HG03565 (cell line): Measurements from ENCODE around the gene DDA1.
"Not testable (repeated sequence)": the region's sequence is repeated elsewhere in the genome, so short reads cannot be mapped to it uniquely, and the experiment has no call there.

Source experiments
- ATAC-seq: cut with Tn5 transposase; IDR thresholded peaks from one replicate; pipeline ENCODE4 v1.9.1; 2021; ENCODE audit warnings: mild to moderate bottlenecking, moderate library complexity; ENCODE audit not compliant: unreplicated experiment

Gene DDA1

DNA sequence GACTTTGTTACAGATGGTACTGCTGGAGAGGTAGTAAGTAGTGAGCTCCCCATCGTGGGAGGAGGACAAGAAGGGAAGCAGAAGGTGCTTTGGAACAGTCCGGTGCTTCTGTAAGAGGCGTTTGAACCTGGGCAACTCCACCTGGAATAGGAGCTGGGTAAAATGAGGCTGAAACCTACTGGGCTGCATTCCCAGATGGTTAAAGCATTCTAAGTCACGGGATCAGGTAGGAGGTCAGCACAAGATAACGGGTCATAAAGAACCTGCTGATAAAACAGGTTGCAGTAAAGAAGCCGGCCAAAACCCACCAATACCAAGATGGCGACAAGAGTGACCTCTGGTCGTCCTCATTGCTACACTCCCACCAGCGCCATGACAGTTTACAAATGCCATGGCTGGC lies 22.6 kb upstream of the DDA1 start:
- no peak for ATAC-seq

DNA sequence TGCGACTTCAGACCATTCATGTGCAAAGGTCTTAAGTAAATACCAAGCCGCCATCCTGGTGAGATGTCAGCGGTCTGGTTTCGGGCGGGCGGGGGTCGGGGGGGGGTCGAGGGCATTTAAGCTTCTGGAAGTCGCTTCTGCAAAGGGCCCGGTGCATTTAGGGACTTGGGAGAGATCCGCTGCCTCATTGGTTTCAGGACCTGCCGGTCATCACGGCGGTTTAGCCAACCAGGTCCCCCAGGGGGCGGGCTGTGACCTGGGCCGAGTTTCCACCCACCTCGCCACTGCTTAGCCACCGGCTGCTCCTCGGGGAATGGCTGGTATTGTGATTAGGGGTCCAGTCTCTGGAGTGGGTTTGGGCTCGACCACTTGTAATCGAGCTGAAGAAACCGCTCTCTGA lies 19.9 kb upstream of the DDA1 start:
- ATAC-seq = no peak

- no peak for ATAC-seq
Measured at GRCh38 chr19:17292301-17293074, 16.9 kb upstream of the DDA1 start.

DNA sequence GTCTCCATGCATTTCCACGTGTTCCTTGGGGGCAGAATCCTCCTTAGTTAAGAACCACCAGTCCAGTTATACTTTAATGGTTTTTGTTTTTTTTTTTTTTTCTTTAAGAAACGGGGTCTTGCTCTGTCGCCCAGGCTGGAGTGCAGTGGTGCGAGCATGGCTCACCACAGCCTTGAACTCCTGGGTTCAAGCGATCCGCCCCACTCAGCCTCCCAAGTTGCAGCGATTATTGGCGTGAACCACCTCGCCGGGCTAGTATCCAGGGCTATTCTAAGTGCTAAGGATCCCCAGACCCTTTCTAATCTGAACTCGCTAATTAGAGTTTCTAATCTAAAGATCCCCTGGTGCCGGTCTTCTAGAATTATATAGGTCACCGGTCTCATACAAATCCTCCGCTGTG lies 15.8 kb upstream of the DDA1 start:
- no peak for ATAC-seq

- ATAC-seq = no peak
Measured at GRCh38 chr19:17294051-17294891, 15.1 kb upstream of the DDA1 start.

DNA sequence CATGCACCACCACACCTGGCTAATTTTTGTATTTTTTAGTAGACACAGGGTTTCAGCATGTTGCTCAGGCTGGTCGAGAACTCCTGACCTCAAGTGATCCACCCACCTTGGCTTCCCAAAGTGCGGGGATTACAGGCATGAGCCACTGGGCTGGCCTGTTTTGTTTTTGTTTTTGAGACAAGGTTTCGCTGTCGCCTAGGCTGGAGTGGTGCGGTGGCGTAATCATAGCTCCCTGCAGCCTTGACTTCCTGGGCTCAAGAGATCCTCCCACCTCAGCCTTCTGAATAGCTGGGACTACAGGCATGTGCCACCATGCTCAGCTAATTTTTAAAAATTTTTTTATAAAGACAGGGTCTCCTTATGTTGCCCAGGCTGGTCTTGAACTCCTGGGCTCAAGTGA lies 13.8 kb upstream of the DDA1 start:
- ATAC-seq = not testable (repeated sequence)

- no peak for ATAC-seq
Measured at GRCh38 chr19:17296273-17296672, 13.1 kb upstream of the DDA1 start.

DNA sequence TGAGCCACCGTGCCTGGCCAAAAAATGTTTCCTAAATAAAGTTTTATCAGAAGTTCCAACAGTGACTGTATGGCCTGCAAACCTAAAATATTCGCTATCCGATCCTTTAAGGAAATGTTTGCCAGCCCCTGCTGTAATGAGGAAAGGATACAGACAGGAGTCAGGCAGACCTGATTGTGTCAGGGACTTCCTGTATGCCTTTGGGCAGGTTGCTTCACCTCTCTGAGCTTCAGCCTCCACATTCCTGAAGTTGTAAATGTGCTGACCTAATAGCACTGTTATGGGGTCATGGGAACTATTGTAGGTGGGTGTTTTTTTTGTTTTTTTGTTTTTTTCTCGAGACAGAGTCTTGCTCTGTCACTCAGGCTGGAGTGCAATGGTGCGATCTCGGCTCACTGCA lies 12.4 kb upstream of the DDA1 start:
- ATAC-seq = no peak

DNA sequence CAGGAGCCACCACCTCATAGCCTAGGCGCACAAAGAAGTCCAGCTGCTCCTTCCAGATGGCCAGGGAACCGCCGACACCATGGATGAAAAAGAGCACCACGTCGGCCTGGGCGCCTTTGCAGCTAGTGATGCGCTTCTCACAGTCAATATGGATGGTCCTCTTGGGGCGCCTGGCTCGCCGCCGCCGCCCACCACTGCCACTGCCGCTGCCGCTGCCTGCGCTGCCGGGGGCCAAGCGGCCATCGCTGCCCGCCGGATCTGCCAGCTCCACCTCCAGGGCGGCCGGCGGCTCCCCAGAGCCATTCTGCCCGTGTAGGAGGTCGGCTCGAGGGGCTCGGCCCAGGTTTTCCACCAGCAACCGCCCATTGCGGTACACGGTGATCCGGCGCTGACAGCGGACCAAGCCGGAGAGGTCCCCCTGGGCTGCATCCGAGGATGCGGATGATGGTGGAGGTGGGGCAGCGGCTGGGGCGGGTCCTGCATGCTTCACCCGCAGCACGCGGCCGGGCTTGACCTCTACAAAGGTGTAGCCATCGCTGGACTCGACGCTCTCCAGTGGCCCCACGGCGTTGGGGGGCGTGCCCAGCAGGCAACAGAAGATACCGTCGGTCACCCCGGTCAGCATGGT lies 8.3 kb upstream of the DDA1 start:
- ATAC-seq = no peak

GRCh38 chr19:17302391-17303166 lies 6.8 kb upstream of the DDA1 start:
- no peak for ATAC-seq

DNA sequence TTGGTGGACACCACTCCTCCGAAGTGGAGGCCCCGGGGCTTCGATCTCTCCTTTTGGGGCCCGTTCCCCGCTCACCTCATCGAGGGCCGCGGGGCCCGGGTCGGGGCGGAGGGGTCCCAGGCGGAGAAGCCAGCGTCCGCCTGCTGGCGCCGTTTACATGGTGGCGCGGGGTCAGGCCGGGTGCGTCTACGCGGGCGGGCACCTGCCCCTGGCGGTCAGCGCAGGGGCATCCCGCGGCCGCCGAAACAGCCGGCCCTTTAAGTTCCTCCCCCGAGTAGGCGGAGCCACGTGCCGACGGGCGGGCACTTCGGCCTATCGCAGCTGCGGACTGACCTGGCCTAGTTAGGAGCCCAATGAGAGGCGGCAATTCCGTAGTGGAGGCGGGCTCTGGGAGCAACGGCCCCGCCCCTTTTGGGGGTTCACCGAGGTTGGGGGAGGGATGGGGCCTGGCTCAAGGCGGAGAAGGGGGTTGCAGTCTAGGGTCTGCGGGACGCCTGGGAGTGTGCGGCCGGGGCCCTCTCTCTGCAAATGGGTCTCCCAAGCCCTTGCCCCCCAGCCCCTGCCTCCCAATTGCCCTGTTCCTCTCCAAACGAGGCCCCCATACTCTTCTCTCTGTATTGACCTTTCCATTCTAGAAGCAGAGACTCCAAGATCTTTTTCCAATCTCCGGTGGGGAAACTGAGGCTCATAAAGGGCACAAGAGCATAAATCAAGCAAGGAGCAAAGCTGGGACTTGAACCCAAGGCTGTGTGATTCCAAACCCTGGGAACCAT lies 6.0 kb upstream of the DDA1 start, which contains the start of gene ABHD8:
TSS of gene ABHD8 (minus strand) at position 259 of the 773 bp plus-strand sequence. CDS start 1,809 bp downstream, outside the sequence.
- ATAC-seq = peak; percentile 36

GRCh38 chr19:17303940-17304267 lies 5.5 kb upstream of the DDA1 start:
- ATAC-seq = no peak

DNA sequence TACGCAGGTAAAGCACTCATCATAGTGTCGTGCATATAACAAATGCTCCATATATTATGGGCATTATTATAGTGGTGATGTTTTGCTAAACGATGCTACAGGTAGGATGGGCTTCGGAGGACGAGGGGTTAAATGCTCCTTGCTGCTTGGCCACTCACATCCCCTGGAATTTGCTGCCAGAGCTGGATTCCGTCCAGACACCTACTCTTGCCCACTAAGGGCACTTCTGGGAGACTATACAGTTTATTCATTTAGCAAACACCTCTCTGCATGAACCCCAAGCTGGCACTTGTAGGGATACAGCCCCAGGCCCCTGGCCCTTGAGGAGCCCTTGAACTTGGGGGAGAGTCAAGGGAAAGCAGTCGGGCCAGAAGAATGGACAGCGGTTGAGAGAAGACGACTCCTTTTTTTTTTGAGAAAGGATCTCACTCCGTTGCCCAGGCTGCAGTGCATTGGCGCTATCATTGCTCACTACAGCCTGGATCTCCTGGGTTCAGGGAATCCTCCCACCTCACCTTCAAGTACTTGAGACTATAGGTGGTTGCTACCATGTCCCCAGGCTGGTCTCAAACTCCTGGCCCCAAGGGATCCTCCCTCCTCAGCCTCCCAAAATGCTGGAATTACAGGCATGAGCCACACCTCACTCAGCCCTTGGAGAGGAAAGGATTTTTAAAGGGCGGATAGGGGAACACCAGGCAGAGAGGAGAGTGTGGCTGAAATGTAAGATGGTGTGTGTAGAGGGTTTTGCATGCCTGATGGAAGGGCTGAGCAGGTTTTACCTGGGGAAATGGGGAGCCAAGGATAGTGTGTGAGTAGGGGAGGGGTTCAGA lies 4.8 kb upstream of the DDA1 start:
- ATAC-seq = no peak

- ATAC-seq = no peak
Measured at GRCh38 chr19:17305216-17305516, 4.2 kb upstream of the DDA1 start.

- ATAC-seq = peak; percentile 66
Measured at GRCh38 chr19:17305517-17306284, 3.7 kb upstream of the DDA1 start, which contains the start of gene MRPL34. TSS of gene MRPL34 (plus strand) at chr19:17305872. CDS start at chr19:17305893, 21 bp downstream.

DNA sequence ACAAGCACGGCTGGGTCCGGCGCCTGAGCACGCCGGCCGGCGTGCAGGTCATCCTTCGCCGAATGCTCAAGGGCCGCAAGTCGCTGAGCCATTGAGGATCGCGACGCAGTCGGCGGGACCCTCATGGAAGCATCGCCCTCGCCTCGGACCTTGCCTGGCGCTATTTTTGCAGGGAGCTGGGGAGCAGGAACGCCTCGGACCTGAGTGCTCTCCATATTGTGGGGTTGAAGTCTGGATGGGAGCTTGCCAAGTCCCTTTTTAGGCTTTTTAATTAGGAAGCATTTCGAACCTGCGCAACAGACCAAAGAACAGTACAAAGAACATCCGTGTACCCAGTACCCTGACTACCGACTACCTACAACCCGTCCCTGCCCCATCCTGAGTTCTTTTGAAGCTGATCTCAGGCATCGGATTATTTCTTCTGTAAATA lies 3.1 kb upstream of the DDA1 start:
- no peak for ATAC-seq

DNA sequence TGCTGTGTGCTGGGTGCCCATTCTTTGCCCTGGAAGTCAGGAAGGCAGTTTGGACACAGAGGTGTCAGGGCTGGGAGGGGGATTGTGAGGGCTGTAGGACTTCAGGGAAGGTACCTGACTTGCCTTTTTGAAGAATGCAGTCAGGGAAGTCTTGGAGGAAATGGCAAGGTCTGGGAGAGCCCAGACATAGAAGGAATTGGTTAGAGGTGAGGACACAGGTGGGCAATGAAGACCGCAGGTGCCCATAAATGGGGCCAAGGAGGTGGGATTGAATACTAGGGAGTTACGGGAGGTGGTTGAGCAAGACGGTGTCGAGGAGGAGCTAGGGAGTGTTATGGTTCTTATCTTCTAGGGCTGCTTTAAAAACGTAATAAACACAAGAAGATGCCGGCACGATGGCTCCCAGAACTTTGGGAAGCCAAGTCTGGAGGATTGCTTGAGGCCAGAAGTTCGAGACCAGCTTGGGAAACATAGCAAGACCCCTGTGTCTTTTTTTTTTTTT lies 1.4 kb upstream of the DDA1 start:
- ATAC-seq = no peak

GRCh38 chr19:17309965-17310461 lies 650 bp downstream of the DDA1 start:
- ATAC-seq = no peak
